Coronary artery (tissue), 2 donors: Measurements from ENCODE around the gene C1QTNF1.
A peak's percentile ranks its signal among the peaks of the same experiment; 100 is the strongest.

Experiments used
- DNase-seq: peaks from one replicate; pipeline ENCODE4 v3.0.0-alpha.2; 2017; ENCODE audit warnings: low spot score
- H3K27ac ChIP-seq, 2 donors: fragments of 200-600 bp; sonication (generic); one replicate each; pipeline ENCODE4 v1.5.1; 2016 to 2019
- H3K4me3 ChIP-seq: fragments of 200-600 bp; sonication (generic); 2 replicates; pipeline ENCODE4 v1.5.1; 2016; ENCODE audit warnings: mild to moderate bottlenecking, moderate library complexity
- CTCF ChIP-seq: fragments of 200-600 bp; sonication (generic); IDR thresholded peaks from one replicate; pipeline ENCODE4 v1.5.1; 2019; ENCODE audit warnings: antibody characterized with exemption

Gene C1QTNF1

GRCh38 chr17:79036181-79036580 is 12.2 kb downstream of the C1QTNF1 start:
- no peak for TF ChIP-seq CTCF
- H3K4me3 ChIP-seq: peak overlapping the region; percentile 14
- DNase-seq: no peak
- peak overlapping the region; percentile 49 to 54 for H3K27ac ChIP-seq

- DNase-seq: peak; percentile 74
- no peak for TF ChIP-seq CTCF
- H3K27ac ChIP-seq: peak overlapping the region; percentile 49 to 54
- H3K4me3 ChIP-seq: peak overlapping the region; percentile 14
These were observed 12.6 kb downstream of the C1QTNF1 start for GRCh38 chr17:79036596-79036995.

GRCh38 chr17:79038545-79039135 is 14.7 kb downstream of the C1QTNF1 start:
- no peak for TF ChIP-seq CTCF
- Histone ChIP-seq H3K27ac (peak overlapping the region; percentile 55 to 78), H3K4me3 (no peak overlapping the region)
- DNase-seq: peak; percentile 87

GRCh38 chr17:79039171-79039570 is 15.2 kb downstream of the C1QTNF1 start:
- no peak overlapping the region for H3K4me3 ChIP-seq
- peak overlapping the region; percentile 8 to 78 for H3K27ac ChIP-seq
- DNase-seq: no peak
- no peak for TF ChIP-seq CTCF

- DNase-seq: no peak
- Histone ChIP-seq H3K27ac (no peak overlapping the region), H3K4me3 (no peak overlapping the region)
- no peak for TF ChIP-seq CTCF
These were observed 15.9 kb downstream of the C1QTNF1 start for GRCh38 chr17:79039886-79040285.

GRCh38 chr17:79041041-79041570 is 17.1 kb downstream of the C1QTNF1 start:
- Histone ChIP-seq H3K27ac (no peak overlapping the region), H3K4me3 (no peak overlapping the region)
- DNase-seq: no peak
- TF ChIP-seq CTCF: no peak

GRCh38 chr17:79041723-79042420 is 17.9 kb downstream of the C1QTNF1 start:
- TF ChIP-seq CTCF: no peak
- no peak for DNase-seq
- H3K27ac ChIP-seq: no peak overlapping the region
- H3K4me3 ChIP-seq: no peak overlapping the region
